H1 (cell line): ENCODE results near the gene ARPP19. TPM values are rescaled to one million over a fixed set of nuclear protein-coding genes. Genes with fewer than 3 reads are reported as not detected.

ENCODE experiments used
- CTCF ChIA-PET: fragments of 300-600 bp; sonication (Branson Sonifier 250); formaldehyde crosslinking; loops from one replicate; lab custom pipeline; 2021; ENCODE audit not compliant: partially characterized antibody; lab: Charles Lee
- POLR2A ChIA-PET: fragments of 300-600 bp; sonication (Branson Sonifier 250); formaldehyde crosslinking; loops from one replicate; lab custom pipeline; 2021; ENCODE audit warnings: inconsistent platforms; ENCODE audit not compliant: partially characterized antibody; lab: Charles Lee
- DNase-seq, 2 experiments: peaks; one replicate each; pipeline versions ENCODE4 v3.0.0 to v3.0.0-alpha.2; 2010 to 2022; ENCODE audit warnings: low spot score in 2 of 2, low read depth in 1 of 2, mixed read lengths in 1 of 2
- FAIRE-seq: peaks from 2 replicates; lab custom pipeline; 2011; peaks lifted over from hg19 to GRCh38; lab: Jason Lieb, UNC
- H2AFZ ChIP-seq: 2 replicates; pipeline ENCODE4 v1.8.1; 2012; ENCODE audit warnings: low read length, inconsistent platforms
- H2AK5ac ChIP-seq: 2 replicates; pipeline ENCODE4 v1.6.1; 2013; ENCODE audit warnings: low read depth, low read length
- H2BK120ac ChIP-seq: replicated peaks from 2 replicates; pipeline ENCODE3; 2013; ENCODE audit warnings: low read depth, low read length, inconsistent platforms
- H2BK12ac ChIP-seq: 2 replicates; pipeline ENCODE4 v1.6.1; 2013; ENCODE audit warnings: low read depth, low read length
- H2BK15ac ChIP-seq: 2 replicates; pipeline ENCODE4 v1.6.1; 2013; ENCODE audit warnings: low read length
- H2BK20ac ChIP-seq: 2 replicates; pipeline ENCODE4 v1.6.1; 2013; ENCODE audit warnings: low read length
- H2BK5ac ChIP-seq: 2 replicates; pipeline ENCODE4 v1.6.1; 2013; ENCODE audit warnings: low read depth, low read length
- H3K14ac ChIP-seq: 2 replicates; pipeline ENCODE4 v1.6.1; 2013; ENCODE audit warnings: inconsistent platforms; ENCODE audit not compliant: insufficient read length
- H3K18ac ChIP-seq: 2 replicates; pipeline ENCODE4 v1.6.1; 2013; ENCODE audit warnings: low read length; ENCODE audit errors: extremely low read depth
- H3K23ac ChIP-seq: 2 replicates; pipeline ENCODE4 v1.6.1; 2013; ENCODE audit warnings: inconsistent platforms; ENCODE audit not compliant: insufficient read length
- H3K23me2 ChIP-seq: 2 replicates; pipeline ENCODE4 v1.6.1; 2013; ENCODE audit warnings: low read depth, low read length
- H3K27ac ChIP-seq: 2 replicates; pipeline ENCODE4 v1.6.1; 2011; ENCODE audit warnings: low read depth, low read length, inconsistent platforms
- H3K27me3 ChIP-seq, 4 experiments: replicated peaks in 1 of 4; 1 replicate in 1 of 4; 2 replicates in 3 of 4; pipeline versions ENCODE4 v1.6.1 to v1.8.1; 2011 to 2013; ENCODE audit warnings: low read length in 3 of 4, mild to moderate bottlenecking in 3 of 4, inconsistent platforms in 2 of 4, mixed read lengths in 2 of 4, moderate library complexity in 1 of 4; ENCODE audit not compliant: control insufficient read depth in 3 of 4, insufficient read depth in 3 of 4; ENCODE audit errors: extremely low read depth in 1 of 4
- H3K36me3 ChIP-seq, 4 experiments: 2 replicates each; pipeline versions ENCODE4 v1.6.1 to v1.8.1; 2011 to 2013; ENCODE audit warnings: mild to moderate bottlenecking in 4 of 4, low read length in 3 of 4, moderate library complexity in 2 of 4, control low read depth in 1 of 4, inconsistent platforms in 1 of 4; ENCODE audit not compliant: insufficient read depth in 4 of 4, control insufficient read depth in 2 of 4
- H3K4ac ChIP-seq: replicated peaks from 2 replicates; pipeline ENCODE3; 2013; ENCODE audit warnings: low read length, low read depth, mixed read lengths, inconsistent platforms; ENCODE audit not compliant: insufficient read length
- H3K4me1 ChIP-seq, 4 experiments: replicated peaks in 1 of 4; 1 replicate in 1 of 4; 2 replicates in 3 of 4; pipeline versions ENCODE4 v1.6.1 to v1.8.1; 2011 to 2013; ENCODE audit warnings: low read length in 3 of 4, inconsistent platforms in 2 of 4, mixed read lengths in 1 of 4; ENCODE audit not compliant: insufficient read depth in 4 of 4, control insufficient read depth in 3 of 4
- H3K4me2 ChIP-seq, 2 experiments: 2 replicates each; pipeline versions ENCODE4 v1.6.1 to v1.8.1; 2011 to 2013; ENCODE audit warnings: low read depth in 2 of 2, low read length in 2 of 2, control low read depth in 1 of 2, inconsistent platforms in 1 of 2, mild to moderate bottlenecking in 1 of 2; ENCODE audit not compliant: insufficient read depth in 1 of 2
- H3K4me3 ChIP-seq, 4 experiments: fragments of 200-600, 300-600 bp in 1 of 4; sonication (generic), shearing (Covaris generic), sonication (Bioruptor Twin) in 1 of 4; 2 replicates each; pipeline versions ENCODE4 v1.5.1 to v1.8.1; 2011 to 2016; ENCODE audit warnings: low read length in 4 of 4, low read depth in 3 of 4, control low read depth in 2 of 4, inconsistent platforms in 2 of 4, mild to moderate bottlenecking in 2 of 4, mixed read lengths in 1 of 4, moderate library complexity in 1 of 4; ENCODE audit not compliant: insufficient read depth in 2 of 4; ENCODE audit errors: extremely low read depth in 1 of 4
- H3K56ac ChIP-seq: replicated peaks from 2 replicates; pipeline ENCODE3; 2013; ENCODE audit warnings: low read depth, mild to moderate bottlenecking, mixed read lengths, low read length, inconsistent platforms; ENCODE audit not compliant: insufficient read length
- H3K79me1 ChIP-seq: 2 replicates; pipeline ENCODE4 v1.6.1; 2013; ENCODE audit warnings: low read depth, low read length, control low read depth
- H3K79me2 ChIP-seq, 2 experiments: 2 replicates each; pipeline versions ENCODE4 v1.6.1 to v1.8.1; 2012 to 2013; ENCODE audit warnings: low read length in 2 of 2, mild to moderate bottlenecking in 2 of 2, inconsistent platforms in 1 of 2; ENCODE audit not compliant: insufficient read depth in 2 of 2, control insufficient read depth in 1 of 2
- H3K9ac ChIP-seq, 4 experiments: replicated peaks in 1 of 4; 1 replicate in 1 of 4; 2 replicates in 3 of 4; pipeline versions ENCODE4 v1.6.1 to v1.8.1; 2011 to 2013; ENCODE audit warnings: low read depth in 3 of 4, low read length in 3 of 4, control low read depth in 2 of 4, mild to moderate bottlenecking in 2 of 4, moderate library complexity in 2 of 4, inconsistent platforms in 1 of 4; ENCODE audit errors: extremely low read depth in 1 of 4
- H3K9me3 ChIP-seq, 2 experiments: 2 replicates each; pipeline versions ENCODE4 v1.6.1 to v1.8.1; 2012 to 2013; ENCODE audit warnings: mild to moderate bottlenecking in 2 of 2, moderate library complexity in 2 of 2, control low read depth in 1 of 2, inconsistent platforms in 1 of 2, low read depth in 1 of 2, low read length in 1 of 2, mixed read lengths in 1 of 2; ENCODE audit not compliant: insufficient read depth in 2 of 2
- H4K20me1 ChIP-seq, 2 experiments: replicated peaks in 1 of 2; 2 replicates each; pipeline versions ENCODE3 to v1.8.1; 2011 to 2013; ENCODE audit warnings: inconsistent platforms in 2 of 2, low read length in 2 of 2, mild to moderate bottlenecking in 1 of 2; ENCODE audit not compliant: insufficient read depth in 2 of 2, control insufficient read depth in 1 of 2
- H4K5ac ChIP-seq: 2 replicates; pipeline ENCODE4 v1.6.1; 2013; ENCODE audit warnings: low read length, low read depth, mixed read lengths, inconsistent platforms; ENCODE audit not compliant: insufficient read length
- H4K8ac ChIP-seq: 2 replicates; pipeline ENCODE4 v1.8.0; 2013; ENCODE audit warnings: mild to moderate bottlenecking, moderate library complexity, low read length, inconsistent platforms; ENCODE audit not compliant: insufficient read depth; ENCODE audit errors: extremely low read depth
- H4K91ac ChIP-seq: replicated peaks from 2 replicates; pipeline ENCODE3; 2013; ENCODE audit warnings: low read length, mixed read lengths, inconsistent platforms; ENCODE audit not compliant: insufficient read length
- SIRT6 ChIP-seq: IDR thresholded peaks from one replicate; pipeline ENCODE4 v1.7.1; 2012; ENCODE audit warnings: low read length, inconsistent platforms
- WGBS, 2 experiments: shearing (Covaris generic) in 1 of 2; methylation state at CpG; one replicate each; pipeline versions ENCODE4 v1.1.6 to v1.1.7; 2013 to 2015; ENCODE audit warnings: low lambda C conversion rate in 2 of 2, mixed read lengths in 2 of 2, inconsistent platforms in 1 of 2, low coverage in 1 of 2, missing lambda C conversion rate in 1 of 2; ENCODE audit not compliant: insufficient replicate concordance in 2 of 2, insufficient coverage in 1 of 2, insufficient read length in 1 of 2; ENCODE audit errors: extremely low coverage in 1 of 2, missing lambda C conversion rate in 1 of 2; 5-methylcytosine and 5-hydroxymethylcytosine counted together
- long read RNA-seq, 2 experiments: library from RNA in 1 of 2; library from capped mRNA in 1 of 2; stranded (forward); transcript quantifications; one replicate each; pipeline ENCODE4 v2.0.0, GENCODE V29; 2021; ENCODE audit warnings: inconsistent platforms in 1 of 2
- polyA minus RNA-seq, 3 experiments: library from RNA; depleted of rRNA, polyadenylated mRNA; stranded (reverse); fragments of >200 nt; gene quantifications; 1 replicate in 2 of 3; 2 replicates in 1 of 3; pipeline ENCODE4 v1.2.3, GENCODE V29; 2011
- polyA plus RNA-seq, 7 experiments: library from polyadenylated mRNA; depleted of rRNA in 3 of 7; stranded (reverse) in 5 of 7; unstranded in 2 of 7; fragments of >200 nt in 5 of 7; fragments of 200-250 nt in 2 of 7; gene quantifications; 1 replicate in 5 of 7; 2 replicates in 1 of 7; 4 replicates in 1 of 7; pipeline versions ENCODE4 v1.2.1 to v1.2.3, GENCODE V29; 2011 to 2013; ENCODE audit warnings: missing spikeins in 2 of 7, mixed read lengths in 2 of 7
- total RNA-seq: library from RNA; stranded (reverse); fragmentation: NEBNext Ultra II Directional; extraction: Animal tissue kit (Norgen Biotek cat#: 25700); gene quantifications from 2 replicates; pipeline ENCODE4 v1.2.1, GENCODE V29; 2021
- TF ChIP-seq, protein P1 (sequence below): IDR thresholded peaks from 2 replicates; pipeline ENCODE4 v1.6.1; 2011; ENCODE audit warnings: low read length, improper control_type of control experiment

The ARPP19 gene, protein sequence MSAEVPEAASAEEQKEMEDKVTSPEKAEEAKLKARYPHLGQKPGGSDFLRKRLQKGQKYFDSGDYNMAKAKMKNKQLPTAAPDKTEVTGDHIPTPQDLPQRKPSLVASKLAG
- total RNA-seq: 247 and 274 TPM in 2 replicates
- polyA plus RNA-seq (2011; rRNA removed): 44.3 and 81.9 TPM in 2 replicates
- polyA plus RNA-seq (2011; cell fraction: cytosol; rRNA removed): 75.5 TPM
- polyA plus RNA-seq (2011; cell fraction: nucleus; rRNA removed): 17.7 TPM
- 70.4 to 152 TPM (median 88.4 TPM) in 4 replicates for polyA plus RNA-seq (2012, experiment 1 of 2)
- 15.3 TPM for polyA plus RNA-seq (2012, experiment 2 of 2)
- 84.5 TPM for polyA plus RNA-seq (2013, experiment 1 of 2)
- polyA plus RNA-seq (2013, experiment 2 of 2): 86.6 TPM
- polyA minus RNA-seq (2011; rRNA and poly(A)+ RNA removed): 120 and 141 TPM in 2 replicates
- polyA minus RNA-seq (2011; cell fraction: cytosol; rRNA and poly(A)+ RNA removed): 67.2 TPM
- polyA minus RNA-seq (2011; cell fraction: nucleus; rRNA and poly(A)+ RNA removed): 69.1 TPM
- long read RNA-seq, experiment 1, full-length matches to known transcripts: 53 of 139 reads
- long read RNA-seq, experiment 1, partial matches to known transcripts: 0 of 139 reads
- long read RNA-seq, experiment 1, other reads (novel, unspliced or antisense): 86 of 139 reads
- long read RNA-seq, experiment 2, full-length matches to known transcripts: 17 of 25 reads
- long read RNA-seq, experiment 2, partial matches to known transcripts: 1 of 25 reads
- long read RNA-seq, experiment 2, other reads (novel, unspliced or antisense): 7 of 25 reads

DNA sequence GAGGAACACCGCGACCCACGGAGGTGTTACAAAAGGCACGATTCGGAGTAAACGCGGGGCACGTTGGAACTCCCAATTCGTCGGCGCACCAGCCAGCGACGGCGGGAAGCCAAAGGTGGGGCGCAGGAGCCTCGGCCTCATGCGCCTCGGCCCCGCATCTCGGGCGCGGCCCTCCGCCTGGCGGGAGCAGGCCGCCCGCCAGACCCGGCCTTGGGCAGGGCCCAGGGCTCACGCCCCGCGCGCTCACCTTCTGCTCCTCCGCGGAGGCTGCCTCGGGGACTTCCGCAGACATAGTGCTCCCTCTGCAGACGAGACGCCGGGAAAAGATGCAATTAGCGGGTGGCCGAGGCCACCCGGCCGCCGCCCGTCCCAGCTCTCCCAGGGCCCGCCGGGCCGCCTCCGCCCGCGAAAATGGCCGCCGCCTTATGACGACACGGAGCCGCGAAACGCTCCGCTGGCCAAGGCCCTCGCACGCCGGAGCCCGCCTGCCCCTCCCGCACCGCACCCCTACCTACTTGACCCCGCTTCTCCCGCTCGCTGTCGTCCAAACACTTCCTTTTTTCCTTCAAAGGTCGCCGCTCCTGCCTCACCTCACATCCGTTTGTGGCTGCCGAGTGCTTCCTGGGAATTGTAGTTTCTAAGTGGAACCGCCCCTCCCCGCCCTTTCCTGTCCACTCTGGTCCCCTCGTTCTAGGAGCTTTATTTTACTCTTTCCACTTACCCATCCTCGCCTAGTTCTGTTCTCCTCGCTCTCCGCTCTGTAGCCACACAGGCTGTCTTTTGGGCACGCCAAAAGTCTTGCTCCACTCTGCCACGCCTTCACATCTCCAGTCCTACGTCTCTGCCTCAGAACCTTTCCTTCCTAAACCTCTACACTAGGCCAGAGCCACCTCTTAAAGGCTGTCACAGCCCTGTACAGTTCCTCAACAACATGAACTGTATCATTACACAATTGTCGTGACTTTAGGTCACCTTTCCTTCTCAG, at the start of gene ARPP19:
Gene ARPP19, minus strand, starts transcription at position 430 of the 985 bp plus-strand sequence. Its CDS starts 138 bp downstream, at position 292.
- Histone ChIP-seq H3K23ac (no peak within 1 kb of the TSS), H2BK20ac (no peak within 1 kb of the TSS), H3K56ac (peak within 1 kb of the TSS; percentile 62), H3K79me2 (peaks cover 44 to 47% of the 10 kb centered on the region in 2 experiments), H3K9me3 (no peaks in the 10 kb centered on the region), H3K4me3 (peak within 1 kb of the TSS; percentile 78 to 98 (median 91)), H2BK120ac (no peak within 1 kb of the TSS), H4K8ac (peak within 1 kb of the TSS; percentile 99; the same call in 1 of the 2 replicates), H3K79me1 (no peaks in the 10 kb centered on the region), H3K27me3 (no peaks in the 10 kb centered on the region), H4K5ac (peak within 1 kb of the TSS; percentile 91), H2AFZ (peak within 1 kb of the TSS; percentile 98), H3K23me2 (peaks cover 5% of the 10 kb centered on the region), H4K20me1 (peaks cover 11 to 17% of the 10 kb centered on the region in 2 experiments), H2AK5ac (peak within 1 kb of the TSS; percentile 98), H3K4me1 (peaks cover 0 to 7% (median 2%) of the 10 kb centered on the region in 4 experiments; a peak in 3 of 7 replicates), H3K4me2 (peak within 1 kb of the TSS; percentile 73 to 97), H3K36me3 (no peaks in the 10 kb centered on the region), H3K4ac (peak within 1 kb of the TSS; percentile 11), H2BK12ac (peak within 1 kb of the TSS; percentile 96), H2BK5ac (peak within 1 kb of the TSS; percentile 84), H4K91ac (peak within 1 kb of the TSS; percentile 63), H3K9ac (peak within 1 kb of the TSS; percentile 85 to 99 (median 98)), H3K14ac (no peak within 1 kb of the TSS), H3K27ac (peak within 1 kb of the TSS; percentile 96), H2BK15ac (peak within 1 kb of the TSS; percentile 99), H3K18ac (peak within 1 kb of the TSS; percentile 95)
- DNase-seq (peak; percentile 85 to 90), FAIRE-seq (no peak)
- POLR2A ChIA-PET: interaction anchor here (0.8 to 1.8 kb wide), 7 partner anchors 10 to 141 kb away, joined by 3 to 12 read pairs (median 3); partner anchors contain the start of gene MYO5A
- CTCF ChIA-PET: no interaction called here
- 7% methylated on average over 72 of the region's 82 CpGs; no CpG with 5 or more reads in 1 of the 2 experiments for WGBS, 2 experiments
- TF ChIP-seq, protein P1, sequence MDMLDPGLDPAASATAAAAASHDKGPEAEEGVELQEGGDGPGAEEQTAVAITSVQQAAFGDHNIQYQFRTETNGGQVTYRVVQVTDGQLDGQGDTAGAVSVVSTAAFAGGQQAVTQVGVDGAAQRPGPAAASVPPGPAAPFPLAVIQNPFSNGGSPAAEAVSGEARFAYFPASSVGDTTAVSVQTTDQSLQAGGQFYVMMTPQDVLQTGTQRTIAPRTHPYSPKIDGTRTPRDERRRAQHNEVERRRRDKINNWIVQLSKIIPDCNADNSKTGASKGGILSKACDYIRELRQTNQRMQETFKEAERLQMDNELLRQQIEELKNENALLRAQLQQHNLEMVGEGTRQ: no peak
- TF ChIP-seq SIRT6: no peak
